HepG2 (cell line): ENCODE results near the gene AFDN. TPM values are rescaled to one million over a fixed set of nuclear protein-coding genes. Genes with fewer than 3 reads are reported as not detected.

ENCODE experiments used
- CTCF ChIP-seq: sonication (generic); formaldehyde crosslinking; IDR thresholded peaks from 2 replicates; pipeline ENCODE4 v1.5.0; 2020; ENCODE audit warnings: mild to moderate bottlenecking, missing genetic modification reagents, moderate library complexity
- DMAP1 ChIP-seq: IDR thresholded peaks from 2 replicates; pipeline ENCODE4 v1.6.1; 2016
- NCOA1 ChIP-seq: sonication (generic); formaldehyde crosslinking; IDR thresholded peaks from 2 replicates; pipeline ENCODE4 v1.9.0; 2021; ENCODE audit warnings: missing genetic modification reagents
- NR2F6 ChIP-seq, 2 experiments: IDR thresholded peaks; 2 replicates each; pipeline ENCODE4 v1.6.1; 2016; ENCODE audit warnings: antibody characterized with exemption in 1 of 2, mild to moderate bottlenecking in 1 of 2
- SMARCC2 ChIP-seq: fragments of 450-650 bp; IDR thresholded peaks from 2 replicates; pipeline ENCODE4 v1.6.1; 2017; ENCODE audit warnings: antibody characterized with exemption, mild to moderate bottlenecking
- THRA ChIP-seq: sonication (generic); formaldehyde crosslinking; IDR thresholded peaks from 2 replicates; pipeline ENCODE4 v1.4.0; 2020; ENCODE audit warnings: missing genetic modification reagents, borderline replicate concordance
- ZFP41 ChIP-seq: sonication (generic); formaldehyde crosslinking; IDR thresholded peaks from 2 replicates; pipeline ENCODE4 v1.4.0; 2020; ENCODE audit warnings: mild to moderate bottlenecking, missing genetic modification reagents, borderline replicate concordance
- ZFX ChIP-seq: sonication (generic); formaldehyde crosslinking; IDR thresholded peaks from 2 replicates; pipeline ENCODE4 v1.4.0; 2020; ENCODE audit warnings: mild to moderate bottlenecking, low read depth, missing genetic modification reagents, moderate library complexity
- ZNF143 ChIP-seq: sonication (generic); formaldehyde crosslinking; IDR thresholded peaks from 2 replicates; pipeline ENCODE4 v1.4.0; 2020; ENCODE audit warnings: missing genetic modification reagents
- ZNF205 ChIP-seq: IDR thresholded peaks from 2 replicates; pipeline ENCODE4 v1.6.1; 2018; ENCODE audit warnings: missing biosample characterization, missing genetic modification reagents
- ZSCAN21 ChIP-seq: sonication (generic); formaldehyde crosslinking; IDR thresholded peaks from 2 replicates; pipeline ENCODE4 v1.8.0; 2022; ENCODE audit warnings: mild to moderate bottlenecking, missing genetic modification reagents, moderate library complexity, borderline replicate concordance
- polyA plus RNA-seq, 8 experiments: library from polyadenylated mRNA; depleted of rRNA in 3 of 8; stranded (reverse) in 7 of 8; unstranded in 1 of 8; fragments of >200 nt; fragmentation: Illumina TruSeq in 4 of 8; extraction: Trizol in 4 of 8; gene quantifications; 2 replicates each; pipeline versions ENCODE4 v1.2.1 to v1.2.3, GENCODE V29; 2011 to 2016; ENCODE audit warnings: low read depth in 4 of 8, missing spikeins in 1 of 8, mixed read lengths in 1 of 8; ENCODE audit not compliant: insufficient read depth in 1 of 8
- total RNA-seq, 5 experiments: library from RNA; depleted of rRNA; stranded (reverse); fragments of >200 nt; fragmentation: Illumina TruSeq; extraction: Trizol; gene quantifications; 2 replicates each; pipeline ENCODE4 v1.2.3, GENCODE V29; 2016; ENCODE audit warnings: low read depth in 1 of 5
- TF ChIP-seq, protein P1 (sequence below): sonication (generic); formaldehyde crosslinking; IDR thresholded peaks from 2 replicates; pipeline ENCODE4 v1.4.0; 2020; ENCODE audit warnings: missing genetic modification reagents
- TF ChIP-seq, protein P2 (sequence below): sonication (generic); formaldehyde crosslinking; IDR thresholded peaks from 2 replicates; pipeline ENCODE4 v1.4.0; 2020; ENCODE audit warnings: missing genetic modification reagents, mild to moderate bottlenecking, borderline replicate concordance
- TF ChIP-seq, protein P3 (sequence below): sonication (generic); formaldehyde crosslinking; IDR thresholded peaks from 2 replicates; pipeline ENCODE4 v1.4.0; 2020; ENCODE audit warnings: mild to moderate bottlenecking, missing genetic modification reagents

Gene AFDN
- total and polyA plus RNA-seq, 2 of the 13 experiments (the other 11 are each of a cell fraction or from before 2014, with no cell fraction given), result 136 to 151 TPM

DNA sequence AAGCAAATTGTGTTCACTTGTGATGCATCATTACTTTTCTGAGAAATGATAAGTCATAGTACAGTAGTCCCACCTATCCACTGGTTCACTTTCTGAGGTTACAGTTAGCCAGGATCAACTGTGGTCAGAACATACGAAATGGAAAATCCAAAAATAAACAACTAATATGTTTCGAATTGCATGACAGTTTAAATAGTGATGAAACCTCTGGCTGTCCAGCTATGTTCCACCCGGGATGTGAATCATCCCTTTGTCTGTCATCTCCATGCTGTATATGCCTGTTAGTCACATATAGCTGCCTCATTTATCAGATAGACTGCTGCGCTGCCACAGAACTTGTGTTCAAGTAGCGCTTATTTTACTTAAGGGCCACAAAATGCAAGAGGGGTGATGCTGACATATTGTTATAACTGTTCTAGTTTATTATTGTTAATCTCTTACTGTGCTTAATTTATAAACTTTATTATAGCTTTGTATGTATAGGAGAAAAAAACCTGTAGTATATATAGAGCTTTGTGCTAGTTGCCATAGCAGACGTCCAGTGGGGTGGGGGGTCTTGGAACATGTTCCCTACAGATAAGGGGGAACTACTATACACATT lies 29.2 kb downstream of the AFDN start (continued):
- TF ChIP-seq ZFP41 (CRISPR knock-in tag) (no peak), NR2F6 (IDR thresholded peaks at IDR 0.05) (peak; percentile 48; the same call in 1 of the 2 replicates), NR2F6 (CRISPR knock-in tag; IDR thresholded peaks at IDR 0.05) (peak; percentile 62; the same call in 1 of the 2 replicates), ZSCAN21 (CRISPR knock-in tag) (no peak), THRA (CRISPR knock-in tag) (peak; percentile 58; the same call in 1 of the 2 replicates), ZNF205 (CRISPR knock-in tag) (no peak), NCOA1 (CRISPR knock-in tag) (no peak), CTCF (CRISPR knock-in tag) (no peak), ZFX (no peak), SMARCC2 (no peak), DMAP1 (CRISPR knock-in tag) (no peak; the same call in 1 of the 2 replicates), ZNF143 (CRISPR knock-in tag) (no peak)
- TF ChIP-seq, protein P1, sequence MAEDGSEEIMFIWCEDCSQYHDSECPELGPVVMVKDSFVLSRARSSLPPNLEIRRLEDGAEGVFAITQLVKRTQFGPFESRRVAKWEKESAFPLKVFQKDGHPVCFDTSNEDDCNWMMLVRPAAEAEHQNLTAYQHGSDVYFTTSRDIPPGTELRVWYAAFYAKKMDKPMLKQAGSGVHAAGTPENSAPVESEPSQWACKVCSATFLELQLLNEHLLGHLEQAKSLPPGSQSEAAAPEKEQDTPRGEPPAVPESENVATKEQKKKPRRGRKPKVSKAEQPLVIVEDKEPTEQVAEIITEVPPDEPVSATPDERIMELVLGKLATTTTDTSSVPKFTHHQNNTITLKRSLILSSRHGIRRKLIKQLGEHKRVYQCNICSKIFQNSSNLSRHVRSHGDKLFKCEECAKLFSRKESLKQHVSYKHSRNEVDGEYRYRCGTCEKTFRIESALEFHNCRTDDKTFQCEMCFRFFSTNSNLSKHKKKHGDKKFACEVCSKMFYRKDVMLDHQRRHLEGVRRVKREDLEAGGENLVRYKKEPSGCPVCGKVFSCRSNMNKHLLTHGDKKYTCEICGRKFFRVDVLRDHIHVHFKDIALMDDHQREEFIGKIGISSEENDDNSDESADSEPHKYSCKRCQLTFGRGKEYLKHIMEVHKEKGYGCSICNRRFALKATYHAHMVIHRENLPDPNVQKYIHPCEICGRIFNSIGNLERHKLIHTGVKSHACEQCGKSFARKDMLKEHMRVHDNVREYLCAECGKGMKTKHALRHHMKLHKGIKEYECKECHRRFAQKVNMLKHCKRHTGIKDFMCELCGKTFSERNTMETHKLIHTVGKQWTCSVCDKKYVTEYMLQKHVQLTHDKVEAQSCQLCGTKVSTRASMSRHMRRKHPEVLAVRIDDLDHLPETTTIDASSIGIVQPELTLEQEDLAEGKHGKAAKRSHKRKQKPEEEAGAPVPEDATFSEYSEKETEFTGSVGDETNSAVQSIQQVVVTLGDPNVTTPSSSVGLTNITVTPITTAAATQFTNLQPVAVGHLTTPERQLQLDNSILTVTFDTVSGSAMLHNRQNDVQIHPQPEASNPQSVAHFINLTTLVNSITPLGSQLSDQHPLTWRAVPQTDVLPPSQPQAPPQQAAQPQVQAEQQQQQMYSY (CRISPR knock-in tag), result no peak
- TF ChIP-seq, protein P2, sequence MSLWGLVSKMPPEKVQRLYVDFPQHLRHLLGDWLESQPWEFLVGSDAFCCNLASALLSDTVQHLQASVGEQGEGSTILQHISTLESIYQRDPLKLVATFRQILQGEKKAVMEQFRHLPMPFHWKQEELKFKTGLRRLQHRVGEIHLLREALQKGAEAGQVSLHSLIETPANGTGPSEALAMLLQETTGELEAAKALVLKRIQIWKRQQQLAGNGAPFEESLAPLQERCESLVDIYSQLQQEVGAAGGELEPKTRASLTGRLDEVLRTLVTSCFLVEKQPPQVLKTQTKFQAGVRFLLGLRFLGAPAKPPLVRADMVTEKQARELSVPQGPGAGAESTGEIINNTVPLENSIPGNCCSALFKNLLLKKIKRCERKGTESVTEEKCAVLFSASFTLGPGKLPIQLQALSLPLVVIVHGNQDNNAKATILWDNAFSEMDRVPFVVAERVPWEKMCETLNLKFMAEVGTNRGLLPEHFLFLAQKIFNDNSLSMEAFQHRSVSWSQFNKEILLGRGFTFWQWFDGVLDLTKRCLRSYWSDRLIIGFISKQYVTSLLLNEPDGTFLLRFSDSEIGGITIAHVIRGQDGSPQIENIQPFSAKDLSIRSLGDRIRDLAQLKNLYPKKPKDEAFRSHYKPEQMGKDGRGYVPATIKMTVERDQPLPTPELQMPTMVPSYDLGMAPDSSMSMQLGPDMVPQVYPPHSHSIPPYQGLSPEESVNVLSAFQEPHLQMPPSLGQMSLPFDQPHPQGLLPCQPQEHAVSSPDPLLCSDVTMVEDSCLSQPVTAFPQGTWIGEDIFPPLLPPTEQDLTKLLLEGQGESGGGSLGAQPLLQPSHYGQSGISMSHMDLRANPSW (CRISPR knock-in tag), result no peak
- TF ChIP-seq, protein P3, sequence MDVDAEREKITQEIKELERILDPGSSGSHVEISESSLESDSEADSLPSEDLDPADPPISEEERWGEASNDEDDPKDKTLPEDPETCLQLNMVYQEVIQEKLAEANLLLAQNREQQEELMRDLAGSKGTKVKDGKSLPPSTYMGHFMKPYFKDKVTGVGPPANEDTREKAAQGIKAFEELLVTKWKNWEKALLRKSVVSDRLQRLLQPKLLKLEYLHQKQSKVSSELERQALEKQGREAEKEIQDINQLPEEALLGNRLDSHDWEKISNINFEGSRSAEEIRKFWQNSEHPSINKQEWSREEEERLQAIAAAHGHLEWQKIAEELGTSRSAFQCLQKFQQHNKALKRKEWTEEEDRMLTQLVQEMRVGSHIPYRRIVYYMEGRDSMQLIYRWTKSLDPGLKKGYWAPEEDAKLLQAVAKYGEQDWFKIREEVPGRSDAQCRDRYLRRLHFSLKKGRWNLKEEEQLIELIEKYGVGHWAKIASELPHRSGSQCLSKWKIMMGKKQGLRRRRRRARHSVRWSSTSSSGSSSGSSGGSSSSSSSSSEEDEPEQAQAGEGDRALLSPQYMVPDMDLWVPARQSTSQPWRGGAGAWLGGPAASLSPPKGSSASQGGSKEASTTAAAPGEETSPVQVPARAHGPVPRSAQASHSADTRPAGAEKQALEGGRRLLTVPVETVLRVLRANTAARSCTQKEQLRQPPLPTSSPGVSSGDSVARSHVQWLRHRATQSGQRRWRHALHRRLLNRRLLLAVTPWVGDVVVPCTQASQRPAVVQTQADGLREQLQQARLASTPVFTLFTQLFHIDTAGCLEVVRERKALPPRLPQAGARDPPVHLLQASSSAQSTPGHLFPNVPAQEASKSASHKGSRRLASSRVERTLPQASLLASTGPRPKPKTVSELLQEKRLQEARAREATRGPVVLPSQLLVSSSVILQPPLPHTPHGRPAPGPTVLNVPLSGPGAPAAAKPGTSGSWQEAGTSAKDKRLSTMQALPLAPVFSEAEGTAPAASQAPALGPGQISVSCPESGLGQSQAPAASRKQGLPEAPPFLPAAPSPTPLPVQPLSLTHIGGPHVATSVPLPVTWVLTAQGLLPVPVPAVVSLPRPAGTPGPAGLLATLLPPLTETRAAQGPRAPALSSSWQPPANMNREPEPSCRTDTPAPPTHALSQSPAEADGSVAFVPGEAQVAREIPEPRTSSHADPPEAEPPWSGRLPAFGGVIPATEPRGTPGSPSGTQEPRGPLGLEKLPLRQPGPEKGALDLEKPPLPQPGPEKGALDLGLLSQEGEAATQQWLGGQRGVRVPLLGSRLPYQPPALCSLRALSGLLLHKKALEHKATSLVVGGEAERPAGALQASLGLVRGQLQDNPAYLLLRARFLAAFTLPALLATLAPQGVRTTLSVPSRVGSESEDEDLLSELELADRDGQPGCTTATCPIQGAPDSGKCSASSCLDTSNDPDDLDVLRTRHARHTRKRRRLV (CRISPR knock-in tag), result no peak
